ENCODE data around the gene CLDN6.

CLDN6 gene

GRCh38 chr16:2990891-2991290 is 27.1 kb downstream of the CLDN6 start:
- TF ChIP-seq, protein P1, sequence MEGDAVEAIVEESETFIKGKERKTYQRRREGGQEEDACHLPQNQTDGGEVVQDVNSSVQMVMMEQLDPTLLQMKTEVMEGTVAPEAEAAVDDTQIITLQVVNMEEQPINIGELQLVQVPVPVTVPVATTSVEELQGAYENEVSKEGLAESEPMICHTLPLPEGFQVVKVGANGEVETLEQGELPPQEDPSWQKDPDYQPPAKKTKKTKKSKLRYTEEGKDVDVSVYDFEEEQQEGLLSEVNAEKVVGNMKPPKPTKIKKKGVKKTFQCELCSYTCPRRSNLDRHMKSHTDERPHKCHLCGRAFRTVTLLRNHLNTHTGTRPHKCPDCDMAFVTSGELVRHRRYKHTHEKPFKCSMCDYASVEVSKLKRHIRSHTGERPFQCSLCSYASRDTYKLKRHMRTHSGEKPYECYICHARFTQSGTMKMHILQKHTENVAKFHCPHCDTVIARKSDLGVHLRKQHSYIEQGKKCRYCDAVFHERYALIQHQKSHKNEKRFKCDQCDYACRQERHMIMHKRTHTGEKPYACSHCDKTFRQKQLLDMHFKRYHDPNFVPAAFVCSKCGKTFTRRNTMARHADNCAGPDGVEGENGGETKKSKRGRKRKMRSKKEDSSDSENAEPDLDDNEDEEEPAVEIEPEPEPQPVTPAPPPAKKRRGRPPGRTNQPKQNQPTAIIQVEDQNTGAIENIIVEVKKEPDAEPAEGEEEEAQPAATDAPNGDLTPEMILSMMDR (IDR thresholded peaks at IDR 0.05; ENCODE audit: low read depth, low read length), result no peak
- H3K4me3 ChIP-seq (ENCODE audit: low read depth, low read length), result no peak overlapping the region

DNA sequence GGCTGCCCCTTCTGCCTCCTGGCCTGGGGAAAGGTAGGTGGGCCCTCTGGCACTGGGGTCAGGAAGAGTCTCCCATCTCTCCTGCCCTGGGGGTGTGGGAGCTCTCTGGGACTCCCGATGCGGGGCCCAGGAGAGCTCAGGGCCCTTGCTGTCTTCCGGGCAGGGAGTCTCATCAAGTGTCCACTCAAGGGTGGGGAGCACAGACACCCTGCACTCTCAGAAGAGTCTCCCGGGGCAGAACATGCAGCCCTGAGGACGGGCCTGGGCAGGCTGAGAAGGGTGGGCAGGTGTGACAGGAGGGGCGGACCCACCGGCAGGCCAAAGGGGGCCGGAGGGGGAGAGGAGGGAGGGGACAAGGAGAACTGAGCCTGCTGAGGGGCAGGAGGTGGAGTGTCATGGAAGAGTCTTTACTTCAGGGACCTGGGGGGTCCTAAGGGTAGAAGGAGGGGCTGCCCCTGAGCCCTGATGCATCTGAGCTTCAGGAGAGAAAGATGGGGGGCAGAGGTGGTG is 29.3 kb downstream of the CLDN6 start:
- TF ChIP-seq, protein P1 (IDR thresholded peaks at IDR 0.05; ENCODE audit: low read depth, low read length), result no peak

GRCh38 chr16:2987833-2988232 is 30.1 kb downstream of the CLDN6 start:
- TF ChIP-seq, protein P1 (IDR thresholded peaks at IDR 0.05; ENCODE audit: low read depth, low read length), result no peak

More for the DNA sequence above, 29.3 kb downstream of the CLDN6 start:
- H3K4me3 ChIP-seq (ENCODE audit: low read depth, low read length), result no peak overlapping the region

DNA sequence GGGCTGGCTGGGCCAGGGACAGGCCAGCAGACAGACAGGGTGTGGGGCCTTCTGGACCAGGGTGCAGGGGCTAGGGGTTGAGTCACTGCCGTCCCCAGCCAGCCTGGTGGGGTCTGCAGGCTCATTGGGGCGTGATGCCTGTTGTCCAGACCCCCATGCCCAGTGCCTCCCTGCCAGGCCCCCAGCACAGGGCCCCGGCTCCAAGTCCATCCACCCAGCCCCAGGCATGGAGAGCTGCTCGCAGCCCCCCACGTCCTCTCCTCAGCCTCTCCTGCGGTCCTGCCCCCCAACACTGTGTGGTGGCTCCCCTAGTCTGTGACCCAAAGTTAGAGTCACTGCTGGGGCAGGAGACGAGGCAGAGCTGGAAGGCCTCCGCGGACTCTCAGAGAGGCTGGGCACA is 30.7 kb downstream of the CLDN6 start:
- TF ChIP-seq, protein P1 (IDR thresholded peaks at IDR 0.05; ENCODE audit: low read depth, low read length), result no peak
- no peak overlapping the region for H3K4me3 ChIP-seq (ENCODE audit: low read depth, low read length)

More at GRCh38 chr16:2987833-2988232, 30.1 kb downstream of the CLDN6 start:
- no peak overlapping the region for H3K4me3 ChIP-seq (ENCODE audit: low read depth, low read length)

- TF ChIP-seq, protein P1 (IDR thresholded peaks at IDR 0.05; ENCODE audit: low read depth, low read length), result no peak
These were observed 31.3 kb downstream of the CLDN6 start for GRCh38 chr16:2986623-2987188.

GRCh38 chr16:2985893-2986355 is 32.1 kb downstream of the CLDN6 start:
- TF ChIP-seq, protein P1 (IDR thresholded peaks at IDR 0.05; ENCODE audit: low read depth, low read length), result no peak
- H3K4me3 ChIP-seq (ENCODE audit: low read depth, low read length), result no peak overlapping the region

More at GRCh38 chr16:2986623-2987188, 31.3 kb downstream of the CLDN6 start:
- no peak overlapping the region for H3K4me3 ChIP-seq (ENCODE audit: low read depth, low read length)

DNA sequence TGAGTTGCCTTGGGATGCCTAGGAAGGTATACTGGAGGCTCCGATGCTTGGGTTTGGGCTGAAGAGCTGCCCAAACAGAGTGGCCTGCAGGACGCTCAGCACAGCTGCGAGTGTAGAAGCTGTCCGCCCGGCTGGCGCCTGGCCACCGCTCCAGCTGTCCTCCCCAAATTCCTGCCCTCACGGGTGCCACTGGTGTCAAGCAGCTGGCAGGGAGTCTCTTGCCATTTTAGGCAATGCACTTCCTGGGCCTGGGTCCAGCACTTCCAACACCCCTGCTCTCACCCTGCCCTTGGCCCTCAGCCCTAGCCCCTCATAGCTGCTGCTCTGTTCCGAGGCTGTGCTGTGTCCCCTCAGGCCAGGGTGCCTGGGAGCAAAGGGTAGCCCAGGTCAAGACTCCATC is 32.5 kb downstream of the CLDN6 start:
- H3K4me3 ChIP-seq (ENCODE audit: low read depth, low read length), result no peak overlapping the region
- TF ChIP-seq, protein P1 (IDR thresholded peaks at IDR 0.05; ENCODE audit: low read depth, low read length), result no peak
